Endometrial microvascular endothelial cells (primary cell): ENCODE data around the gene MAGI1. TPM values are rescaled to one million over a fixed set of nuclear protein-coding genes. Genes with fewer than 3 reads are reported as not detected.
"Not testable (repeated sequence)": the region's sequence is repeated elsewhere in the genome, so short reads cannot be mapped to it uniquely, and the experiment has no call there.

Experiments used
- in situ Hi-C: cut with HindIII; loops from 2 replicates; pipeline ENCODE4 v1.10.0; 2017; ENCODE audit warnings: low sequenced_read_pairs, low pct_unique_long_range_greater_than_20kb; ENCODE audit errors: inconsistent ontology term
- total RNA-seq: library from RNA; depleted of rRNA; stranded (reverse); fragments of >200 nt; gene quantifications from one replicate; pipeline ENCODE4 v1.2.3, GENCODE V29; 2015; ENCODE audit errors: inconsistent ontology term

The MAGI1 gene
- total RNA-seq, 1 donor from 2014 or later, result 9.1 TPM

GRCh38 chr3:65896321-65896720 lies 142.4 kb downstream of the MAGI1 start:
- in situ Hi-C loops, result no loop called here

GRCh38 chr3:65894679-65895453 lies 143.9 kb downstream of the MAGI1 start:
- in situ Hi-C loops, result no loop called here

- in situ Hi-C loops, result no loop called here
Measured at GRCh38 chr3:65894126-65894525, 144.6 kb downstream of the MAGI1 start.

GRCh38 chr3:65893631-65894030 lies 145.1 kb downstream of the MAGI1 start:
- in situ Hi-C loops, result no loop called here

GRCh38 chr3:65891477-65891876 lies 147.2 kb downstream of the MAGI1 start:
- in situ Hi-C loops, result not testable (repeated sequence)

GRCh38 chr3:65890328-65890727 lies 148.4 kb downstream of the MAGI1 start:
- in situ Hi-C loops, result no loop called here

- in situ Hi-C loops, result no loop called here
Measured at GRCh38 chr3:65889707-65890099, 149.0 kb downstream of the MAGI1 start.

- in situ Hi-C loops, result no loop called here
Measured at GRCh38 chr3:65888980-65889706, 149.6 kb downstream of the MAGI1 start.

GRCh38 chr3:65888196-65888595 lies 150.5 kb downstream of the MAGI1 start:
- in situ Hi-C loops, result no loop called here

- in situ Hi-C loops, result no loop called here
Measured at GRCh38 chr3:65886391-65886790, 152.3 kb downstream of the MAGI1 start.

- in situ Hi-C loops, result no loop called here
Measured at GRCh38 chr3:65884071-65884470, 154.6 kb downstream of the MAGI1 start.

GRCh38 chr3:65883613-65884012 lies 155.1 kb downstream of the MAGI1 start:
- in situ Hi-C loops, result no loop called here

GRCh38 chr3:65880350-65880749 lies 158.4 kb downstream of the MAGI1 start:
- in situ Hi-C loops, result no loop called here

- in situ Hi-C loops, result no loop called here
Measured at GRCh38 chr3:65879372-65879771, 159.3 kb downstream of the MAGI1 start.

GRCh38 chr3:65878831-65879230 lies 159.9 kb downstream of the MAGI1 start:
- in situ Hi-C loops, result no loop called here

- in situ Hi-C loops, result no loop called here
Measured at GRCh38 chr3:65877160-65877559, 161.6 kb downstream of the MAGI1 start.

GRCh38 chr3:65876028-65876420 lies 162.7 kb downstream of the MAGI1 start:
- in situ Hi-C loops, result no loop called here

GRCh38 chr3:65875393-65876027 lies 163.2 kb downstream of the MAGI1 start:
- in situ Hi-C loops, result no loop called here

- in situ Hi-C loops, result no loop called here
Measured at GRCh38 chr3:65873869-65874268, 164.8 kb downstream of the MAGI1 start.

GRCh38 chr3:65873028-65873427 lies 165.7 kb downstream of the MAGI1 start:
- in situ Hi-C loops, result no loop called here
